Islet of Langerhans (tissue), 1 donor: ENCODE results near the gene RAB17.
"Not testable (repeated sequence)": the region's sequence is repeated elsewhere in the genome, so short reads cannot be mapped to it uniquely, and the experiment has no call there.

Source experiments
- FAIRE-seq: peaks from one replicate; lab custom pipeline; 2011; peaks lifted over from hg19 to GRCh38; lab: Jason Lieb, UNC

The RAB17 gene

GRCh38 chr2:237624565-237624964, 34.0 kb upstream of the RAB17 start:
- no peak for FAIRE-seq

- no peak for FAIRE-seq
Measured at GRCh38 chr2:237623428-237624403, 33.2 kb upstream of the RAB17 start.

GRCh38 chr2:237618449-237618848, 27.9 kb upstream of the RAB17 start:
- no peak for FAIRE-seq

GRCh38 chr2:237617587-237617982, 27.1 kb upstream of the RAB17 start:
- no peak for FAIRE-seq

- FAIRE-seq, result no peak
Measured at GRCh38 chr2:237616734-237617586, 26.4 kb upstream of the RAB17 start.

GRCh38 chr2:237616373-237616733, 25.8 kb upstream of the RAB17 start:
- FAIRE-seq, result no peak

GRCh38 chr2:237615631-237616249, 25.2 kb upstream of the RAB17 start:
- FAIRE-seq, result no peak

GRCh38 chr2:237614151-237614720, 23.7 kb upstream of the RAB17 start:
- FAIRE-seq, result no peak

- FAIRE-seq, result no peak
Measured at GRCh38 chr2:237613679-237614078, 23.1 kb upstream of the RAB17 start.

- FAIRE-seq, result no peak
Measured at GRCh38 chr2:237612527-237613357, 22.2 kb upstream of the RAB17 start.

- FAIRE-seq, result not testable (repeated sequence)
Measured at GRCh38 chr2:237606522-237606921, 16.0 kb upstream of the RAB17 start.

GRCh38 chr2:237604960-237605359, 14.4 kb upstream of the RAB17 start:
- FAIRE-seq, result no peak

- no peak for FAIRE-seq
Measured at GRCh38 chr2:237604391-237604790, 13.9 kb upstream of the RAB17 start.

- FAIRE-seq, result no peak
Measured at GRCh38 chr2:237603718-237604362, 13.3 kb upstream of the RAB17 start.

- no peak for FAIRE-seq
Measured at GRCh38 chr2:237603049-237603717, 12.6 kb upstream of the RAB17 start.

- no peak for FAIRE-seq
Measured at GRCh38 chr2:237602409-237602808, 11.9 kb upstream of the RAB17 start.

- FAIRE-seq, result no peak
Measured at GRCh38 chr2:237601453-237602116, 11.1 kb upstream of the RAB17 start.

- no peak for FAIRE-seq
Measured at GRCh38 chr2:237600205-237600846, 9.8 kb upstream of the RAB17 start.

- no peak for FAIRE-seq
Measured at GRCh38 chr2:237599465-237600110, 9.1 kb upstream of the RAB17 start.
